CD14-positive monocyte (primary cell): ENCODE data around the gene GRK6. TPM values are rescaled to one million over a fixed set of nuclear protein-coding genes. Genes with fewer than 3 reads are reported as not detected.
A peak's percentile ranks its signal among the peaks of the same experiment; 100 is the strongest.

Source experiments
- DNase-seq, 3 donors: peaks; one replicate each; pipeline ENCODE4 v3.0.0-alpha.2; 2011 to 2022
- H2AFZ ChIP-seq: 2 replicates; pipeline ENCODE4 v1.6.0; 2012; ENCODE audit warnings: mild to moderate bottlenecking, low read depth, low read length, inconsistent platforms; ENCODE audit not compliant: insufficient read depth, poor library complexity, severe bottlenecking
- H3K27ac ChIP-seq, 2 donors: 1 replicate in 1 of 2; 2 replicates in 1 of 2; pipeline ENCODE4 v1.5.1; 2012 to 2013; ENCODE audit warnings: low read length in 2 of 2, control low read depth in 1 of 2, inconsistent platforms in 1 of 2, low read depth in 1 of 2, mild to moderate bottlenecking in 1 of 2
- H3K27me3 ChIP-seq, 2 donors: one replicate each; pipeline versions ENCODE4 v1.6.0 to v1.6.1; 2011 to 2013; ENCODE audit warnings: low read length in 2 of 2; ENCODE audit not compliant: control insufficient read depth in 2 of 2, insufficient read depth in 2 of 2
- H3K36me3 ChIP-seq, 2 donors: replicated peaks in 1 of 2; 1 replicate in 1 of 2; 2 replicates in 1 of 2; pipeline versions ENCODE4 v1.5.1 to v1.6.1; 2012 to 2013; ENCODE audit warnings: low read length in 2 of 2, control low read depth in 1 of 2, inconsistent platforms in 1 of 2, mild to moderate bottlenecking in 1 of 2; ENCODE audit not compliant: insufficient read depth in 2 of 2, control insufficient read depth in 1 of 2
- H3K4me1 ChIP-seq, 2 donors: 1 replicate in 1 of 2; 2 replicates in 1 of 2; pipeline versions ENCODE4 v1.5.1 to v1.6.1; 2012 to 2013; ENCODE audit warnings: low read length in 2 of 2, control low read depth in 1 of 2, inconsistent platforms in 1 of 2, mild to moderate bottlenecking in 1 of 2, moderate library complexity in 1 of 2; ENCODE audit not compliant: insufficient read depth in 2 of 2, control insufficient read depth in 1 of 2
- H3K4me2 ChIP-seq: replicated peaks from 2 replicates; pipeline ENCODE3; 2012; ENCODE audit warnings: low read length, moderate library complexity, mild to moderate bottlenecking; ENCODE audit not compliant: poor library complexity, severe bottlenecking; ENCODE audit errors: extremely low read depth
- H3K4me3 ChIP-seq, 3 experiments: fragments of 200-600 bp in 1 of 3; sonication (generic) in 1 of 3; replicated peaks in 1 of 3; 1 replicate in 2 of 3; 2 replicates in 1 of 3; pipeline ENCODE4 v1.5.1; 2011 to 2013; ENCODE audit warnings: low read length in 3 of 3, mild to moderate bottlenecking in 3 of 3, control low read depth in 2 of 3, low read depth in 2 of 3, inconsistent platforms in 1 of 3, moderate library complexity in 1 of 3
- H3K79me2 ChIP-seq: 2 replicates; pipeline ENCODE4 v1.6.0; 2012; ENCODE audit warnings: mild to moderate bottlenecking, control low read depth, inconsistent platforms, low read length, moderate library complexity; ENCODE audit not compliant: insufficient read depth
- H3K9ac ChIP-seq: 2 replicates; pipeline ENCODE4 v1.6.0; 2017; ENCODE audit warnings: low read length, mild to moderate bottlenecking; ENCODE audit not compliant: insufficient read depth, poor library complexity, severe bottlenecking
- H3K9me3 ChIP-seq, 2 donors: replicated peaks in 1 of 2; 1 replicate in 1 of 2; 2 replicates in 1 of 2; pipeline versions ENCODE4 v1.5.1 to v1.6.1; 2012 to 2013; ENCODE audit warnings: low read length in 2 of 2, control low read depth in 1 of 2; ENCODE audit not compliant: control insufficient read depth in 1 of 2, insufficient read depth in 1 of 2
- H4K20me1 ChIP-seq: 2 replicates; pipeline ENCODE4 v1.6.0; 2012; ENCODE audit warnings: mild to moderate bottlenecking, low read length, control low read depth, moderate library complexity; ENCODE audit not compliant: insufficient read depth
- H3K27ac Mint-ChIP-seq, 7 donors: one replicate each; pipeline ENCODE4 v1.8.0; 2020; ENCODE audit warnings: mild to moderate bottlenecking in 7 of 7, mixed read lengths in 7 of 7, moderate library complexity in 6 of 7, inconsistent platforms in 2 of 7
- H3K27me3 Mint-ChIP-seq, 3 donors: one replicate each; pipeline ENCODE4 v1.8.0; 2021 to 2022; ENCODE audit warnings: low read depth in 3 of 3, mild to moderate bottlenecking in 3 of 3, mixed read lengths in 3 of 3, moderate library complexity in 3 of 3, inconsistent platforms in 1 of 3
- H3K36me3 Mint-ChIP-seq, 2 donors: one replicate each; pipeline ENCODE4 v1.8.0; 2020; ENCODE audit warnings: mixed read lengths in 2 of 2, inconsistent platforms in 1 of 2, mild to moderate bottlenecking in 1 of 2
- H3K4me1 Mint-ChIP-seq: one replicate; pipeline ENCODE4 v1.8.0; 2020; ENCODE audit warnings: mild to moderate bottlenecking, mixed read lengths
- H3K4me3 Mint-ChIP-seq, 2 donors: one replicate each; pipeline ENCODE4 v1.8.0; 2020; ENCODE audit warnings: mild to moderate bottlenecking in 2 of 2, mixed read lengths in 2 of 2, moderate library complexity in 1 of 2
- H3K9me3 Mint-ChIP-seq, 7 donors: one replicate each; pipeline ENCODE4 v1.8.0; 2020 to 2022; ENCODE audit warnings: mixed read lengths in 7 of 7, mild to moderate bottlenecking in 6 of 7, moderate library complexity in 6 of 7, inconsistent platforms in 2 of 7
- WGBS: methylation state at CpG from one replicate; pipeline ENCODE4 v1.1.5; 2013; ENCODE audit warnings: missing lambda C conversion rate; ENCODE audit not compliant: insufficient coverage; 5-methylcytosine and 5-hydroxymethylcytosine counted together
- intact Hi-C, 2 donors: fragments of 100-400 bp; cut with micrococcal nuclease; formaldehyde crosslinking; loops; one replicate each; pipeline versions ENCODE4 v1.15.0 to v1.15.1; 2023
- polyA plus RNA-seq, 3 donors: library from polyadenylated mRNA; depleted of rRNA in 1 of 3; unstranded in 2 of 3; stranded (reverse) in 1 of 3; fragments of 300-500 nt in 2 of 3; fragments of >200 nt in 1 of 3; fragmentation: Illumina TruSeq in 2 of 3; gene quantifications; 1 replicate in 2 of 3; 2 replicates in 1 of 3; pipeline ENCODE4 v1.2.3, GENCODE V29; 2012 to 2021
- TF ChIP-seq, protein P1 (sequence below): fragments of 200-600 bp; IDR thresholded peaks from one replicate; pipeline ENCODE4 v1.8.0; 2022; ENCODE audit warnings: antibody characterized with exemption, mild to moderate bottlenecking

GRK6 gene
- polyA plus RNA-seq, 3 donors: 41.6 to 101 (median 63.4) TPM

DNA sequence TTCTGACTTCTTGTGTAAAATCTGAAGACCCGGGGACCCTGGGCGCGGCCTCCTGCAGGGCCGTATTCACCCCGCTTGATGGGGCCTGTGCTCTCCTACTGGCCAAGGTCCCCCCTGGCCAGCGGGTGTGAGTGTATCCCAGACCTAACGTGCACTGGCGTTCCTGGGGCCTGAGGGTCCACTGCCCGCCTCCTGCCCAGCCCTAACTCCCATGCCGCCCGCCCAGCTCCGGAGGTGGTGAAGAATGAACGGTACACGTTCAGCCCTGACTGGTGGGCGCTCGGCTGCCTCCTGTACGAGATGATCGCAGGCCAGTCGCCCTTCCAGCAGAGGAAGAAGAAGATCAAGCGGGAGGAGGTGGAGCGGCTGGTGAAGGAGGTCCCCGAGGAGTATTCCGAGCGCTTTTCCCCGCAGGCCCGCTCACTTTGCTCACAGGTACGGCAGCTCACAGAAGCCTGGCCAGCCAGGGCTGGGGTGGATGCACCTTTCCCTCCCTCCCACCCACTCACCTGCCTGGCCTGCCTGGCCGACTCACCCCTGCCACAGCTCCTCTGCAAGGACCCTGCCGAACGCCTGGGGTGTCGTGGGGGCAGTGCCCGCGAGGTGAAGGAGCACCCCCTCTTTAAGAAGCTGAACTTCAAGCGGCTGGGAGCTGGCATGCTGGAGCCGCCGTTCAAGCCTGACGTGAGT is 9.5 kb downstream of the GRK6 start:
- Mint-ChIP-seq H3K4me1 (peaks cover 20% of the 10 kb centered on the region), H3K4me3 (no peak overlapping the region), H3K9me3 (no peaks in the 10 kb centered on the region), H3K27me3 (peaks cover 0 to 1% (median 0%) of the 10 kb centered on the region in 3 donors), H3K27ac (peak overlapping the region in 1 of 7 donors; percentile 63), H3K36me3 (peaks cover 78 to 98% of the 10 kb centered on the region in 2 donors)
- 94% methylated on average over 29 of the region's 37 CpGs for WGBS
- Histone ChIP-seq H3K4me3 (no peak overlapping the region), H3K79me2 (peaks cover 52% of the 10 kb centered on the region), H3K4me2 (no peak overlapping the region), H3K9ac (no peak overlapping the region), H2AFZ (no peak overlapping the region), H3K27ac (no peak overlapping the region), H3K27me3 (no peaks in the 10 kb centered on the region), H4K20me1 (peaks cover 100% of the 10 kb centered on the region), H3K9me3 (no peaks in the 10 kb centered on the region), H3K36me3 (peaks cover 85 to 100% of the 10 kb centered on the region in 2 donors), H3K4me1 (peaks cover 22 to 27% of the 10 kb centered on the region in 2 donors)
- intact Hi-C loops: no loop called here
- TF ChIP-seq, protein P1, sequence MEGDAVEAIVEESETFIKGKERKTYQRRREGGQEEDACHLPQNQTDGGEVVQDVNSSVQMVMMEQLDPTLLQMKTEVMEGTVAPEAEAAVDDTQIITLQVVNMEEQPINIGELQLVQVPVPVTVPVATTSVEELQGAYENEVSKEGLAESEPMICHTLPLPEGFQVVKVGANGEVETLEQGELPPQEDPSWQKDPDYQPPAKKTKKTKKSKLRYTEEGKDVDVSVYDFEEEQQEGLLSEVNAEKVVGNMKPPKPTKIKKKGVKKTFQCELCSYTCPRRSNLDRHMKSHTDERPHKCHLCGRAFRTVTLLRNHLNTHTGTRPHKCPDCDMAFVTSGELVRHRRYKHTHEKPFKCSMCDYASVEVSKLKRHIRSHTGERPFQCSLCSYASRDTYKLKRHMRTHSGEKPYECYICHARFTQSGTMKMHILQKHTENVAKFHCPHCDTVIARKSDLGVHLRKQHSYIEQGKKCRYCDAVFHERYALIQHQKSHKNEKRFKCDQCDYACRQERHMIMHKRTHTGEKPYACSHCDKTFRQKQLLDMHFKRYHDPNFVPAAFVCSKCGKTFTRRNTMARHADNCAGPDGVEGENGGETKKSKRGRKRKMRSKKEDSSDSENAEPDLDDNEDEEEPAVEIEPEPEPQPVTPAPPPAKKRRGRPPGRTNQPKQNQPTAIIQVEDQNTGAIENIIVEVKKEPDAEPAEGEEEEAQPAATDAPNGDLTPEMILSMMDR: no peak
- DNase-seq: no peak

DNA sequence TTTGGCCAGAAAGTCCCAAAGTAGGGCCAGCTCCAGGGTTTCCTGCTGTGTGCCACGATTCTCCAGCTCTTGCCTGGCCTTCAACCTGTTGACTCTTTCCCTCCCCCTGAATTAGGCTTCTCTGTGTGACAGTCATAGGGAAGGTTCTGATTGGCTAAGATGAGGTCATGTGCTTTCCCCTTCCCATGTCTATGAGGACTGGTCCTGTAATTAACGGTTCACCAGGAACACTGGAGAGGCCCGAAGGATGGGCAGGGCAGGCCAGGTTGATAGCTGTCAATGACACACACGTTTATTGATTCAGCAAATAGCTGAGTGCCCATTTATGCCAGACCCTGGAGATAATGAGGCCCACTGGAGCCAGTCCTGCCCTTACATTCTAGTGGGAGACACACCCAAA is 11.1 kb downstream of the GRK6 start:
- Mint-ChIP-seq H3K4me3 (no peak overlapping the region), H3K27me3 (peaks cover 0 to 5% (median 4%) of the 10 kb centered on the region in 3 donors), H3K36me3 (peaks cover 89 to 96% of the 10 kb centered on the region in 2 donors), H3K4me1 (peaks cover 7% of the 10 kb centered on the region), H3K9me3 (no peaks in the 10 kb centered on the region), H3K27ac (peak overlapping the region in 2 of 7 donors; percentile 15 to 37)
- Histone ChIP-seq H3K36me3 (peaks cover 90 to 100% of the 10 kb centered on the region in 2 donors), H3K4me2 (no peak overlapping the region), H3K27me3 (no peaks in the 10 kb centered on the region), H2AFZ (no peak overlapping the region), H3K79me2 (peaks cover 35% of the 10 kb centered on the region), H3K27ac (no peak overlapping the region), H3K9me3 (no peaks in the 10 kb centered on the region), H3K4me3 (no peak overlapping the region), H4K20me1 (peaks cover 100% of the 10 kb centered on the region), H3K9ac (no peak overlapping the region), H3K4me1 (peaks cover 6 to 11% of the 10 kb centered on the region in 2 donors)
- TF ChIP-seq, protein P1: no peak
- intact Hi-C loops: no loop called here
- 95% methylated on average over 3 of the region's 4 CpGs for WGBS
- DNase-seq: no peak
